Trophoblast cell (in vitro differentiated cells and primary cell): ENCODE data around the gene RFTN1.

ENCODE experiments used
- DNase-seq, 2 donors: peaks; one replicate each; pipeline ENCODE4 v3.0.0-alpha.2; 2016
- H2AFZ ChIP-seq: 2 replicates; pipeline ENCODE4 v1.6.1; 2013; ENCODE audit warnings: low read length, moderate library complexity, mild to moderate bottlenecking; ENCODE audit not compliant: insufficient read depth, poor library complexity
- H2AK5ac ChIP-seq: 2 replicates; pipeline ENCODE4 v1.6.1; 2013; ENCODE audit warnings: mild to moderate bottlenecking, low read length
- H2BK120ac ChIP-seq: 2 replicates; pipeline ENCODE4 v1.6.1; 2013; ENCODE audit warnings: low read length, mild to moderate bottlenecking, moderate library complexity; ENCODE audit not compliant: insufficient read depth, poor library complexity
- H2BK12ac ChIP-seq: 2 replicates; pipeline ENCODE4 v1.6.1; 2013; ENCODE audit warnings: mild to moderate bottlenecking, low read length, moderate library complexity
- H2BK5ac ChIP-seq: 2 replicates; pipeline ENCODE4 v1.6.1; 2013; ENCODE audit warnings: low read length, low read depth, moderate library complexity, mild to moderate bottlenecking; ENCODE audit not compliant: poor library complexity
- H3K14ac ChIP-seq: 2 replicates; pipeline ENCODE4 v1.6.1; 2013; ENCODE audit warnings: mild to moderate bottlenecking, low read length
- H3K18ac ChIP-seq: 2 replicates; pipeline ENCODE4 v1.6.1; 2013; ENCODE audit warnings: mild to moderate bottlenecking, low read length
- H3K23ac ChIP-seq: 2 replicates; pipeline ENCODE4 v1.6.1; 2013; ENCODE audit warnings: low read length
- H3K27ac ChIP-seq: 2 replicates; pipeline ENCODE4 v1.5.1; 2013; ENCODE audit warnings: low read depth, mild to moderate bottlenecking, inconsistent platforms, low read length, moderate library complexity
- H3K27me3 ChIP-seq: 2 replicates; pipeline ENCODE4 v1.6.1; 2013; ENCODE audit warnings: inconsistent platforms, mild to moderate bottlenecking, low read length, moderate library complexity; ENCODE audit not compliant: insufficient read depth
- H3K36me3 ChIP-seq, 2 experiments: 1 replicate in 1 of 2; 2 replicates in 1 of 2; pipeline ENCODE4 v1.6.1; 2013; ENCODE audit warnings: low read length in 2 of 2, mild to moderate bottlenecking in 2 of 2, moderate library complexity in 1 of 2; ENCODE audit not compliant: insufficient read depth in 2 of 2, control insufficient read depth in 1 of 2
- H3K4ac ChIP-seq: 2 replicates; pipeline ENCODE4 v1.6.1; 2013; ENCODE audit warnings: low read depth, mild to moderate bottlenecking, low read length, moderate library complexity
- H3K4me1 ChIP-seq, 2 experiments: 1 replicate in 1 of 2; 2 replicates in 1 of 2; pipeline ENCODE4 v1.6.1; 2013; ENCODE audit warnings: low read length in 2 of 2, mild to moderate bottlenecking in 2 of 2, moderate library complexity in 1 of 2; ENCODE audit not compliant: insufficient read depth in 2 of 2, control insufficient read depth in 1 of 2
- H3K4me2 ChIP-seq: 2 replicates; pipeline ENCODE4 v1.6.1; 2013; ENCODE audit warnings: inconsistent platforms, mild to moderate bottlenecking, low read length, moderate library complexity
- H3K4me3 ChIP-seq: 2 replicates; pipeline ENCODE4 v1.5.1; 2013; ENCODE audit warnings: mild to moderate bottlenecking, low read depth, low read length, inconsistent platforms
- H3K79me1 ChIP-seq: one replicate; pipeline ENCODE4 v1.6.1; 2013; ENCODE audit warnings: low read length
- H3K79me2 ChIP-seq: 2 replicates; pipeline ENCODE4 v1.6.1; 2013; ENCODE audit warnings: low read length, mild to moderate bottlenecking; ENCODE audit not compliant: control insufficient read depth, insufficient read depth, poor library complexity
- H3K9ac ChIP-seq: 2 replicates; pipeline ENCODE4 v1.6.1; 2013; ENCODE audit warnings: mild to moderate bottlenecking, low read length
- H3K9me3 ChIP-seq: 2 replicates; pipeline ENCODE4 v1.6.1; 2013; ENCODE audit warnings: low read depth, mild to moderate bottlenecking, control low read depth, inconsistent platforms, low read length; ENCODE audit not compliant: insufficient read depth
- H4K12ac ChIP-seq: 2 replicates; pipeline ENCODE4 v1.6.1; 2013; ENCODE audit warnings: low read depth, mild to moderate bottlenecking, low read length, moderate library complexity
- H4K8ac ChIP-seq: 2 replicates; pipeline ENCODE4 v1.6.1; 2013; ENCODE audit warnings: low read depth, mild to moderate bottlenecking, low read length, moderate library complexity
- H4K91ac ChIP-seq: one replicate; pipeline ENCODE4 v1.6.1; 2013; ENCODE audit warnings: low read depth, mild to moderate bottlenecking, low read length, moderate library complexity
- WGBS: extraction: QIAGEN DNeasy Blood & Tissue Kit; methylation state at CpG from one replicate; pipeline ENCODE4 v1.1.7; 2013; ENCODE audit warnings: missing lambda C conversion rate; ENCODE audit not compliant: insufficient read length, insufficient coverage; ENCODE audit errors: extremely low coverage; 5-methylcytosine and 5-hydroxymethylcytosine counted together

RFTN1 gene

DNA sequence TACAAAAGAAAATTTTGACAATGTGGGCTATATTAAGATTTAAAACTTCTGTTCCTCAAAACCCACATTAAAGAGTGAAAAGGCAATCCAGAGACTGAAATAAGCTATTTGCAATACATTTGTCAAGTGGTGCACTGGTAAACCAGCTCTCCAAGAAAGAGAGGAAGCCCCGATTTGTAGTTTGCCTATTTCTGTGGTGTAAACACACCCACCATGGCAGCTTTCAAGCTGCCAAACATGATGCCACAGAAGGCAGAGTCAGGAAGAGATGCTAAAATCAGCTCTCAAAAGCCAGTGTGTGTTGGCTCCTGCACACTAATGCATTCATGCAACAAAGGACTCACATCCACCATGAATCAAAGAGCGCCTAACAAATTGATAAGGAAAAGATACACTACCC is 17.5 kb downstream of the RFTN1 start:
- H3K79me2 ChIP-seq: no peaks in the 10 kb centered on the region
- no peak overlapping the region for H3K27ac ChIP-seq
- H2BK120ac ChIP-seq: no peak overlapping the region
- H3K14ac ChIP-seq: no peak overlapping the region
- no peaks in the 10 kb centered on the region for H3K4me1 ChIP-seq
- no peak overlapping the region for H3K18ac ChIP-seq
- no peak overlapping the region for H4K8ac ChIP-seq
- H2BK12ac ChIP-seq: no peak overlapping the region
- no peak overlapping the region for H3K4ac ChIP-seq
- H4K91ac ChIP-seq: no peak overlapping the region
- H3K23ac ChIP-seq: no peak overlapping the region
- no peaks in the 10 kb centered on the region for H3K27me3 ChIP-seq
- peaks cover 5% of the 10 kb centered on the region for H3K9me3 ChIP-seq
- no peak overlapping the region for H3K9ac ChIP-seq
- no peak overlapping the region for H2BK5ac ChIP-seq
- no peaks in the 10 kb centered on the region for H3K36me3 ChIP-seq
- WGBS: no CpG with 5 or more reads among the region's 2 CpGs
- DNase-seq: no peak
- H2AFZ ChIP-seq: no peak overlapping the region
- no peak overlapping the region for H2AK5ac ChIP-seq
- H3K4me2 ChIP-seq: no peak overlapping the region
- no peak overlapping the region for H4K12ac ChIP-seq
- no peak overlapping the region for H3K4me3 ChIP-seq
- H3K79me1 ChIP-seq: no peaks in the 10 kb centered on the region

DNA sequence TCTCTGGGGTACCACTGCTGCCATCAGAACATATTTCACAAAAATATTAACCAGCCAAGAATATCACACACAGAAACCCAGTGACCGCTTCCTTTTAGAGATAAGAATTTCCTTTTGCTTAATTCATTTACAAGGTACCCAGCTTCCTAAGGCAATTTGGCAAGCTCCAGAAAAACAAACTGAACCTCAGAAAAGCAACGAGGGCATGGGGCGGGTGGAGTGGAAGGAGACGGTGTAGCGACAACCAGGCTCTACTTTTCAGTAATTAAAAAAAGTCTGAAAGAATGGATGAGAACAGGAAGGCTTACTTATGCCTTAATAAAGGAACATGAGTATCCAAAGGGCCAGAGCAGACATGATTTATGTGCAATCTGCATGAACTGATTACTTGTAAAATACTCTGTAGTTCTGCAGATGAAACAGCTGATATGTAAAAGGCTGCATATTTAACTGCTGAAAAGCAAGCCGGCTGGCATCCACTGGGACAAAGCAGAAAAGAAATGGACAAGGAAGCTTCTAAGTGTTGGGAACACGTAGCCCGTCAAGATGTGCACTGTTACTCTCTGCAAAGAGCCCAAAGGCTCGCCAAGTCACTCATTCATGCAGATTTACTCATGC is 18.6 kb downstream of the RFTN1 start:
- H2AK5ac ChIP-seq: no peak overlapping the region
- no peak overlapping the region for H2AFZ ChIP-seq
- H3K4me3 ChIP-seq: no peak overlapping the region
- no peak overlapping the region for H3K18ac ChIP-seq
- H2BK5ac ChIP-seq: no peak overlapping the region
- no peaks in the 10 kb centered on the region for H3K79me1 ChIP-seq
- no peak overlapping the region for H3K9ac ChIP-seq
- DNase-seq: no peak
- no peak overlapping the region for H3K14ac ChIP-seq
- no peak overlapping the region for H3K23ac ChIP-seq
- H4K8ac ChIP-seq: no peak overlapping the region
- H4K12ac ChIP-seq: no peak overlapping the region
- no peak overlapping the region for H2BK120ac ChIP-seq
- no peak overlapping the region for H3K27ac ChIP-seq
- WGBS: no CpG with 5 or more reads among the region's 9 CpGs
- H3K9me3 ChIP-seq: peaks cover 5% of the 10 kb centered on the region
- H3K27me3 ChIP-seq: no peaks in the 10 kb centered on the region
- H3K79me2 ChIP-seq: no peaks in the 10 kb centered on the region
- H2BK12ac ChIP-seq: no peak overlapping the region
- no peaks in the 10 kb centered on the region for H3K36me3 ChIP-seq
- no peak overlapping the region for H3K4ac ChIP-seq
- H4K91ac ChIP-seq: no peak overlapping the region
- H3K4me2 ChIP-seq: no peak overlapping the region
- no peaks in the 10 kb centered on the region for H3K4me1 ChIP-seq

GRCh38 chr3:16494094-16494493 is 19.4 kb downstream of the RFTN1 start:
- Histone ChIP-seq H3K4ac (no peak overlapping the region), H3K23ac (no peak overlapping the region), H2BK120ac (no peak overlapping the region), H3K18ac (no peak overlapping the region), H3K27ac (no peak overlapping the region), H4K8ac (no peak overlapping the region), H2BK12ac (no peak overlapping the region), H3K4me1 (no peaks in the 10 kb centered on the region), H3K79me2 (no peaks in the 10 kb centered on the region), H3K4me2 (no peak overlapping the region), H3K79me1 (no peaks in the 10 kb centered on the region), H3K14ac (no peak overlapping the region), H2BK5ac (no peak overlapping the region), H4K91ac (no peak overlapping the region), H3K4me3 (no peak overlapping the region), H3K27me3 (no peaks in the 10 kb centered on the region), H3K9ac (no peak overlapping the region), H4K12ac (no peak overlapping the region), H3K36me3 (no peaks in the 10 kb centered on the region), H2AFZ (no peak overlapping the region), H3K9me3 (peaks cover 5% of the 10 kb centered on the region), H2AK5ac (no peak overlapping the region)
- no CpG with 5 or more reads among the region's 5 CpGs for WGBS
- DNase-seq: no peak

DNA sequence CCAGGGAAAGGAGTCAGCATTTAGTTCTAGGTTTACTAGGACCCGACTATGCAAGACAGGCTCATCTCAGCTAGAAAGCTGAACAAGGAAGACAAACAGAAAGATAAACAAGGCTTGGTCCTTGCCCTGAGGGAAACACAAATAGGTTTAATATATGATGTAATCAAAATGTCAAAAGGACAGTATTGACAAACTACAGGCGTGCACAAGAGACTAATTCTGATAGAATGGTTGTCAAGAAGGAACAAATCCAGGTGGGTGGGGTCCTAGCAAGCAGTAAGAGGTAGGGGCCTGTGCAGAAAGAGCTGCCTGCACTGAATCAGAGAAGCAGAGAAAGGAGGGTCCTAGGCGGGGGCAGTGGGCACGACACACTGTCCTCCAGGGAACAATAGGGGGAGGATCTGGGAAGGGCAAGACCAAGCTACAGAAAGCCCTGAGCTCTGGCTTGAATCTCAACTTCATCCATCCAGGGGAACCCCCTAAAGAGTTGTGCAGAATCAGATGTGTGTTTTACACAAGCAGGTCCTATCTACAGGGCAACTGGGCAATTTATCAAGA is 23.4 kb downstream of the RFTN1 start:
- Histone ChIP-seq H3K14ac (no peak overlapping the region), H3K27ac (no peak overlapping the region), H4K8ac (no peak overlapping the region), H3K4me2 (no peak overlapping the region), H4K12ac (no peak overlapping the region), H3K4me1 (no peaks in the 10 kb centered on the region), H3K79me1 (no peaks in the 10 kb centered on the region), H3K4ac (no peak overlapping the region), H4K91ac (no peak overlapping the region), H3K4me3 (no peak overlapping the region), H2BK5ac (no peak overlapping the region), H3K36me3 (no peaks in the 10 kb centered on the region), H3K18ac (no peak overlapping the region), H2AK5ac (no peak overlapping the region), H3K27me3 (no peaks in the 10 kb centered on the region), H2BK120ac (no peak overlapping the region), H3K23ac (no peak overlapping the region), H3K79me2 (no peaks in the 10 kb centered on the region), H2AFZ (no peak overlapping the region), H3K9me3 (peaks cover 2% of the 10 kb centered on the region), H3K9ac (no peak overlapping the region), H2BK12ac (no peak overlapping the region)
- WGBS: no CpG with 5 or more reads among the region's 4 CpGs
- no peak for DNase-seq
